ENCODE data around the gene INO80C.

INO80C gene

DNA sequence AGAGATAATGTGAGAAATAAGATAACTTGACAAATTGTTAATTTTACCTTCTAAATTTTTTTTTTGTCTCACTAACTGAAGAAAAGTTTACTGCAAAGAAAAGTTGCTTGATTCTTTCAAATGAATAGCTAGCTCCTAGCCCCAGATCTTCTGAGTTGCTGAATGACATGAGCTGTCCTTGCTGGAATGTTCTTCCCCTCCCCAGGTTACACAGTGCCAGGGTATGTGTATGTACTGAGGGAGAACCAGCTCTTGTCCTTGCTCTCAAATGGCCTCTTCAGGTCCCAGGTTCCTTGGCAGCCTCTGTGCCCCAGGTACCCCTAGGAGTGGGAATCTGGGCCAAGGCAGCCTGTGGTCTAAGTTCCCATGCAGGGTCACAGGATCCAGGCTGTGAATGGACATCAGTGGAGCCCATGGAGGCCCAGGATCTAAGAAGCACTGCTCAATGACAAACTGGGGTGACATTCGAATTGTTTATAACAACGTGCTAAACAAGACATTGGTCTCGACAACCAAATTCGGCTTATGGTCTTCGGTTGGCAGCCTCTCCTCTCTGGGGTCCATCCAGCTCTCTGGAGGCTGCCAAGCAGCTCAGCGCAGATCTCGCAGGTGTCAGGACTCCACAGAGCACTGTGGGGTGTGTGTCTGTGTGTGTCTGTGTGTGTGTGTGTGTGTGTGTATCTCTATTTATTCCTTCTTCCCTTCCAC, 17.1 kb upstream of the INO80C start:
- Histone ChIP-seq H3K4me1 (ENCODE audit: control insufficient read depth in 1 of 2, insufficient read depth in 2 of 2, low read length in 2 of 2) (peaks cover 34 to 44% of the 10 kb centered on the region in 2 experiments), H3K27me3 (ENCODE audit: insufficient read depth, low read length) (no peaks in the 10 kb centered on the region), H4K91ac (ENCODE audit: low read depth, low read length) (peak overlapping the region; percentile 97), H3K9ac (ENCODE audit: low read length) (no peak overlapping the region), H2BK120ac (ENCODE audit: insufficient read depth, low read length, poor library complexity) (peak overlapping the region; percentile 73), H3K18ac (ENCODE audit: low read length) (peak overlapping the region; percentile 79), H3K9me3 (ENCODE audit: insufficient read depth, low read depth, low read length) (no peaks in the 10 kb centered on the region), H3K4me2 (ENCODE audit: low read length) (peak overlapping the region; percentile 3), H3K36me3 (ENCODE audit: control insufficient read depth in 1 of 2, insufficient read depth in 2 of 2, low read length in 2 of 2) (no peaks in the 10 kb centered on the region), H3K4me3 (ENCODE audit: low read depth, low read length) (no peak overlapping the region), H4K8ac (ENCODE audit: low read depth, low read length) (peak overlapping the region; percentile 68), H2AFZ (ENCODE audit: insufficient read depth, low read length, poor library complexity) (peak overlapping the region; percentile 42), H2AK5ac (ENCODE audit: low read length) (peak overlapping the region; percentile 51), H3K27ac (ENCODE audit: low read depth, low read length) (peak overlapping the region; percentile 100), H3K4ac (ENCODE audit: low read depth, low read length) (peak overlapping the region; percentile 59), H2BK5ac (ENCODE audit: low read depth, low read length, poor library complexity) (peak overlapping the region; percentile 95), H4K12ac (ENCODE audit: low read depth, low read length) (no peak overlapping the region), H2BK12ac (ENCODE audit: low read length) (peak overlapping the region; percentile 93), H3K14ac (ENCODE audit: low read length) (peak overlapping the region; percentile 67), H3K23ac (ENCODE audit: low read length) (no peak overlapping the region), H3K79me1 (ENCODE audit: low read length) (peaks cover 51% of the 10 kb centered on the region), H3K79me2 (ENCODE audit: control insufficient read depth, insufficient read depth, low read length, poor library complexity) (peaks cover 2% of the 10 kb centered on the region)
- DNase-seq = peak; percentile 58 to 71
- WGBS (ENCODE audit: extremely low coverage, insufficient coverage, insufficient read length) = no CpG with 5 or more reads among the region's 7 CpGs

DNA sequence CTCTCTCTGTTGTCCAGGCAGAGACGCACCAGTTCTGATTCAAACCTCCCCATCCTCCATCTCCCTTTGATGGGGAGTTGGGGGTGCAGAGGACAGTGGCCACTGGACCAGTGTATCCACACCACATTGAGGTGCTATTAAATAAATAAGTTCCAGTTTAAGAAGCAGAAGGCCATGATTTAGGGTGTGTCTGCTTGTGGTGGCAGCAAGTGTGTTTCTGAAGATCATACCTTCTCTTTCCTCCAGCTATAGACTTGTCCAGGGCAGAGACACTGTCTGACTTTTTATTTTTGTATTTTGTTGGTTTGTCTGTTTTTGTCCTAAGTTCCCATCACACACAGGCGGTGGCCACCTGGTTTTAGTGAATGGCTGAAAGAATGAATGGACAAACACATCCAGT, 16.5 kb upstream of the INO80C start:
- Histone ChIP-seq H2AFZ (ENCODE audit: insufficient read depth, low read length, poor library complexity) (peak overlapping the region; percentile 12), H3K4ac (ENCODE audit: low read depth, low read length) (peak overlapping the region; percentile 26), H3K18ac (ENCODE audit: low read length) (no peak overlapping the region), H3K27me3 (ENCODE audit: insufficient read depth, low read length) (no peaks in the 10 kb centered on the region), H3K36me3 (ENCODE audit: control insufficient read depth in 1 of 2, insufficient read depth in 2 of 2, low read length in 2 of 2) (no peaks in the 10 kb centered on the region), H3K9me3 (ENCODE audit: insufficient read depth, low read depth, low read length) (no peaks in the 10 kb centered on the region), H4K12ac (ENCODE audit: low read depth, low read length) (no peak overlapping the region), H2BK12ac (ENCODE audit: low read length) (peak overlapping the region; percentile 53), H3K79me2 (ENCODE audit: control insufficient read depth, insufficient read depth, low read length, poor library complexity) (peaks cover 2% of the 10 kb centered on the region), H4K8ac (ENCODE audit: low read depth, low read length) (peak overlapping the region; percentile 5), H4K91ac (ENCODE audit: low read depth, low read length) (peak overlapping the region; percentile 65), H3K4me2 (ENCODE audit: low read length) (no peak overlapping the region), H3K14ac (ENCODE audit: low read length) (peak overlapping the region; percentile 28), H2BK5ac (ENCODE audit: low read depth, low read length, poor library complexity) (peak overlapping the region; percentile 34), H3K23ac (ENCODE audit: low read length) (no peak overlapping the region), H3K4me3 (ENCODE audit: low read depth, low read length) (no peak overlapping the region), H3K27ac (ENCODE audit: low read depth, low read length) (peak overlapping the region; percentile 83), H2AK5ac (ENCODE audit: low read length) (peak overlapping the region; percentile 9), H2BK120ac (ENCODE audit: insufficient read depth, low read length, poor library complexity) (peak overlapping the region; percentile 86), H3K9ac (ENCODE audit: low read length) (no peak overlapping the region), H3K4me1 (ENCODE audit: control insufficient read depth in 1 of 2, insufficient read depth in 2 of 2, low read length in 2 of 2) (peaks cover 34 to 44% of the 10 kb centered on the region in 2 experiments), H3K79me1 (ENCODE audit: low read length) (peaks cover 51% of the 10 kb centered on the region)
- WGBS (ENCODE audit: extremely low coverage, insufficient coverage, insufficient read length) = no CpG with 5 or more reads among the region's 2 CpGs
- DNase-seq = no peak

DNA sequence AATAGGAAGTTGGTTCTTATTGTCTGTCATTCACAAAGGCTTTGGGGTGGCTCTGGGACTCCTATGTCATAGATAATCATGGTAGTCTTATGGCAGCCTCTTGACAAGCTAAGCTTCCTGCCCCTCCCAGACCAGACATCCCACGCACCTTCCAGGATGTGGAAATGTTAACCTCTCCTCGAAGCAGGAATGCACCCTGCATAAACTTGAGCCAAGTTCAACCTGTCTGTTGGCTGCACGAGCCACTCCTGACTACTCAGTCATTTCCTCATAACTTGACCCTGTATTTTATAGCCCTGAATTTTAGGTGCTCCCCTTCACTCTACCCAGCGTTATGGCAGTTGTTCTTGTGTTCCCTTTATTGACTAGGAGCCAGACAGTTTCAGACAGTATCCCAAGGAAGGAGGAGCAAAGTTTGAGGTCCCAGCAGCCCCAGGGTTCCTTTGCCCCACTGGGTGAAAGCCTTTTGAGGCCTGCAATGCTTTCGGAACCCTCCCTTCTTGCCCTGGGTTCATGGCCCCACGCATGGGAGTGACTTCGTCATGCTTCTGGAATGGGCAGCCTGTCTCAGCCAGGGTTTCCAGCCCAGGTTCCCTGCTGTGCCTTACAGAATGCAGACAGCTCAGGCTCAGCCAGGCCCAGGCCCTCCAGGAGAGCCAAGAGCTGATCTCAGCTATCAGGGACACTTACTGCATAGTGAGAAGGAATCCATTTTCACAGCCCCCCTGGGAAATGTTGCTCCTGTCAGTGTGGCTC, 15.6 kb upstream of the INO80C start:
- H3K27ac ChIP-seq (ENCODE audit: low read depth, low read length) = peak overlapping the region; percentile 83
- H3K23ac ChIP-seq (ENCODE audit: low read length) = no peak overlapping the region
- H3K18ac ChIP-seq (ENCODE audit: low read length) = peak overlapping the region; percentile 17
- no peaks in the 10 kb centered on the region for H3K9me3 ChIP-seq (ENCODE audit: insufficient read depth, low read depth, low read length)
- no peak overlapping the region for H3K4ac ChIP-seq (ENCODE audit: low read depth, low read length)
- no peak overlapping the region for H2AFZ ChIP-seq (ENCODE audit: insufficient read depth, low read length, poor library complexity)
- no peak overlapping the region for H4K12ac ChIP-seq (ENCODE audit: low read depth, low read length)
- no peaks in the 10 kb centered on the region for H3K36me3 ChIP-seq (ENCODE audit: control insufficient read depth in 1 of 2, insufficient read depth in 2 of 2, low read length in 2 of 2)
- H3K14ac ChIP-seq (ENCODE audit: low read length) = peak overlapping the region; percentile 1
- peak overlapping the region; percentile 63 for H2BK12ac ChIP-seq (ENCODE audit: low read length)
- peak overlapping the region; percentile 58 for H2BK5ac ChIP-seq (ENCODE audit: low read depth, low read length, poor library complexity)
- H4K91ac ChIP-seq (ENCODE audit: low read depth, low read length) = peak overlapping the region; percentile 56
- peaks cover 37 to 50% of the 10 kb centered on the region in 2 experiments for H3K4me1 ChIP-seq (ENCODE audit: control insufficient read depth in 1 of 2, insufficient read depth in 2 of 2, low read length in 2 of 2)
- peak overlapping the region; percentile 28 for H2BK120ac ChIP-seq (ENCODE audit: insufficient read depth, low read length, poor library complexity)
- no CpG with 5 or more reads among the region's 7 CpGs for WGBS (ENCODE audit: extremely low coverage, insufficient coverage, insufficient read length)
- H3K27me3 ChIP-seq (ENCODE audit: insufficient read depth, low read length) = no peaks in the 10 kb centered on the region
- H4K8ac ChIP-seq (ENCODE audit: low read depth, low read length) = no peak overlapping the region
- DNase-seq = peak; percentile 80 to 84
- no peak overlapping the region for H3K4me3 ChIP-seq (ENCODE audit: low read depth, low read length)
- peaks cover 54% of the 10 kb centered on the region for H3K79me1 ChIP-seq (ENCODE audit: low read length)
- H3K4me2 ChIP-seq (ENCODE audit: low read length) = peak overlapping the region; percentile 21
- no peak overlapping the region for H3K9ac ChIP-seq (ENCODE audit: low read length)
- H2AK5ac ChIP-seq (ENCODE audit: low read length) = no peak overlapping the region
- H3K79me2 ChIP-seq (ENCODE audit: control insufficient read depth, insufficient read depth, low read length, poor library complexity) = peaks cover 2% of the 10 kb centered on the region

DNA sequence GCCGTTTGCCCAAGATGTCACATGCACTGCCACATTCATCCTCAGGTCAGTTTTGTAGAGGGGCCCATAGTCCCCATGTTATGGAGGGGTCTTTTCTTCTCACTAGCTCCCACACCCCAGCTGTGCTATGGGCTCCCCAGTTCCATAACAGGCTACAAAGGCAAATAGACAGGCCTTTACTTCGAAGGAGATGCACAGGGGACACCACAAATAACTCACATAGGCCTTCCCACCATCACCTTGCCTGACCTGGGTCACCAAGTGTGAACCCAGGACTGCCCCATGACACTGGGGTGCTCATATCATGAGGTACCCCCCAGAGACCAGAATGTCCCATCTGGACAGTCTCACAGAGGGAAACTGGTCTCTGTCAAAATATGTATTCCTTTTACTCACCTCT, 15.0 kb upstream of the INO80C start:
- no peak overlapping the region for H3K4me3 ChIP-seq (ENCODE audit: low read depth, low read length)
- no peaks in the 10 kb centered on the region for H3K27me3 ChIP-seq (ENCODE audit: insufficient read depth, low read length)
- peak overlapping the region; percentile 11 for H3K4ac ChIP-seq (ENCODE audit: low read depth, low read length)
- H3K4me1 ChIP-seq (ENCODE audit: control insufficient read depth in 1 of 2, insufficient read depth in 2 of 2, low read length in 2 of 2) = peaks cover 41 to 54% of the 10 kb centered on the region in 2 experiments
- H3K9ac ChIP-seq (ENCODE audit: low read length) = no peak overlapping the region
- H3K18ac ChIP-seq (ENCODE audit: low read length) = peak overlapping the region; percentile 1
- H2BK12ac ChIP-seq (ENCODE audit: low read length) = peak overlapping the region; percentile 34
- no peak overlapping the region for H4K8ac ChIP-seq (ENCODE audit: low read depth, low read length)
- H4K91ac ChIP-seq (ENCODE audit: low read depth, low read length) = peak overlapping the region; percentile 56
- peak overlapping the region; percentile 83 for H3K27ac ChIP-seq (ENCODE audit: low read depth, low read length)
- no peak for DNase-seq
- no CpG with 5 or more reads among the region's 2 CpGs for WGBS (ENCODE audit: extremely low coverage, insufficient coverage, insufficient read length)
- no peaks in the 10 kb centered on the region for H3K36me3 ChIP-seq (ENCODE audit: control insufficient read depth in 1 of 2, insufficient read depth in 2 of 2, low read length in 2 of 2)
- peak overlapping the region; percentile 28 for H2BK120ac ChIP-seq (ENCODE audit: insufficient read depth, low read length, poor library complexity)
- peak overlapping the region; percentile 33 for H2AK5ac ChIP-seq (ENCODE audit: low read length)
- H3K4me2 ChIP-seq (ENCODE audit: low read length) = no peak overlapping the region
- H3K14ac ChIP-seq (ENCODE audit: low read length) = peak overlapping the region; percentile 4
- H2AFZ ChIP-seq (ENCODE audit: insufficient read depth, low read length, poor library complexity) = no peak overlapping the region
- peaks cover 56% of the 10 kb centered on the region for H3K79me1 ChIP-seq (ENCODE audit: low read length)
- no peaks in the 10 kb centered on the region for H3K9me3 ChIP-seq (ENCODE audit: insufficient read depth, low read depth, low read length)
- H3K79me2 ChIP-seq (ENCODE audit: control insufficient read depth, insufficient read depth, low read length, poor library complexity) = peaks cover 6% of the 10 kb centered on the region
- H4K12ac ChIP-seq (ENCODE audit: low read depth, low read length) = no peak overlapping the region
- no peak overlapping the region for H3K23ac ChIP-seq (ENCODE audit: low read length)
- peak overlapping the region; percentile 58 for H2BK5ac ChIP-seq (ENCODE audit: low read depth, low read length, poor library complexity)

All from trophoblast cell (in vitro differentiated cells and primary cell).